ENCODE data around the gene KIAA2012. TPM values are rescaled to one million over a fixed set of nuclear protein-coding genes. Genes with fewer than 3 reads are reported as not detected.
A peak's percentile ranks its signal among the peaks of the same experiment; 100 is the strongest.

The KIAA2012 gene
- total RNA-seq, 1 donor from 2014 or later: not detected

GRCh38 chr2:202098291-202098690, 25.2 kb downstream of the KIAA2012 start:
- Mint-ChIP-seq H3K27me3 (ENCODE audit: unreplicated experiment) (no peaks in the 10 kb centered on the region), H3K36me3 (ENCODE audit: unreplicated experiment) (peaks cover 4% of the 10 kb centered on the region), H3K4me3 (ENCODE audit: unreplicated experiment) (no peak overlapping the region), H3K9me3 (ENCODE audit: unreplicated experiment) (peaks cover 2% of the 10 kb centered on the region), H3K4me1 (ENCODE audit: low read depth, unreplicated experiment) (peaks cover 28% of the 10 kb centered on the region), H3K27ac (ENCODE audit: unreplicated experiment) (no peak overlapping the region)
- no peak for DNase-seq
- TF ChIP-seq, protein P1, sequence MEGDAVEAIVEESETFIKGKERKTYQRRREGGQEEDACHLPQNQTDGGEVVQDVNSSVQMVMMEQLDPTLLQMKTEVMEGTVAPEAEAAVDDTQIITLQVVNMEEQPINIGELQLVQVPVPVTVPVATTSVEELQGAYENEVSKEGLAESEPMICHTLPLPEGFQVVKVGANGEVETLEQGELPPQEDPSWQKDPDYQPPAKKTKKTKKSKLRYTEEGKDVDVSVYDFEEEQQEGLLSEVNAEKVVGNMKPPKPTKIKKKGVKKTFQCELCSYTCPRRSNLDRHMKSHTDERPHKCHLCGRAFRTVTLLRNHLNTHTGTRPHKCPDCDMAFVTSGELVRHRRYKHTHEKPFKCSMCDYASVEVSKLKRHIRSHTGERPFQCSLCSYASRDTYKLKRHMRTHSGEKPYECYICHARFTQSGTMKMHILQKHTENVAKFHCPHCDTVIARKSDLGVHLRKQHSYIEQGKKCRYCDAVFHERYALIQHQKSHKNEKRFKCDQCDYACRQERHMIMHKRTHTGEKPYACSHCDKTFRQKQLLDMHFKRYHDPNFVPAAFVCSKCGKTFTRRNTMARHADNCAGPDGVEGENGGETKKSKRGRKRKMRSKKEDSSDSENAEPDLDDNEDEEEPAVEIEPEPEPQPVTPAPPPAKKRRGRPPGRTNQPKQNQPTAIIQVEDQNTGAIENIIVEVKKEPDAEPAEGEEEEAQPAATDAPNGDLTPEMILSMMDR (IDR thresholded peaks at IDR 0.05; ENCODE audit: partially characterized antibody, unreplicated experiment): no peak

DNA sequence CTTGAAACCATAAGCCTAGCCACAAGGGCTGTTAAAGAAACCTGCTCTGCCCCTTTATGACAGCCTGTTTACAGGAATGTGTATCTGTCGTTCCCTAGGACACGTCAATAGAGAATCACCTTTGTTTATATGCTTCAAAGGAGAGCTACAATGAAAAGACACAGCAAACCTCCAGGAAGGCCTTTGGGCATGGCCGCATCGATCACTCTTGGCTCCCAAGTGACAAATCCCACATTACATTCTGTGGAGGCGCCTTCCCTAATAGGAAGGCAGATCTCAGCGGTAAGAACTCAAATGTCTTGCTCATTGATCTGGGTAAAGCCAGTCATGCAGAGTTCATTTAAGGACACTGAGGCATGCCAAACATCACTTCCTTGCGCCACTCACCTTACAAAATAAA, 26.5 kb downstream of the KIAA2012 start:
- TF ChIP-seq, protein P1 (IDR thresholded peaks at IDR 0.05; ENCODE audit: partially characterized antibody, unreplicated experiment): no peak
- peak overlapping the region; percentile 36 for H3K27ac Mint-ChIP-seq (ENCODE audit: unreplicated experiment)
- H3K9me3 Mint-ChIP-seq (ENCODE audit: unreplicated experiment): peaks cover 2% of the 10 kb centered on the region
- H3K4me3 Mint-ChIP-seq (ENCODE audit: unreplicated experiment): no peak overlapping the region
- H3K36me3 Mint-ChIP-seq (ENCODE audit: unreplicated experiment): peaks cover 4% of the 10 kb centered on the region
- DNase-seq: no peak
- H3K4me1 Mint-ChIP-seq (ENCODE audit: low read depth, unreplicated experiment): peaks cover 28% of the 10 kb centered on the region
- no peaks in the 10 kb centered on the region for H3K27me3 Mint-ChIP-seq (ENCODE audit: unreplicated experiment)

- Mint-ChIP-seq H3K27ac (ENCODE audit: unreplicated experiment) (no peak overlapping the region), H3K9me3 (ENCODE audit: unreplicated experiment) (peaks cover 2% of the 10 kb centered on the region), H3K4me3 (ENCODE audit: unreplicated experiment) (no peak overlapping the region), H3K27me3 (ENCODE audit: unreplicated experiment) (no peaks in the 10 kb centered on the region), H3K36me3 (ENCODE audit: unreplicated experiment) (peaks cover 4% of the 10 kb centered on the region), H3K4me1 (ENCODE audit: low read depth, unreplicated experiment) (peaks cover 28% of the 10 kb centered on the region)
- DNase-seq: no peak
- TF ChIP-seq, protein P1 (IDR thresholded peaks at IDR 0.05; ENCODE audit: partially characterized antibody, unreplicated experiment): no peak
These were observed 27.1 kb downstream of the KIAA2012 start for GRCh38 chr2:202100176-202100575.

GRCh38 chr2:202101026-202101579, 28.0 kb downstream of the KIAA2012 start:
- H3K27me3 Mint-ChIP-seq (ENCODE audit: unreplicated experiment): no peaks in the 10 kb centered on the region
- no peak overlapping the region for H3K4me3 Mint-ChIP-seq (ENCODE audit: unreplicated experiment)
- H3K36me3 Mint-ChIP-seq (ENCODE audit: unreplicated experiment): peaks cover 4% of the 10 kb centered on the region
- peaks cover 2% of the 10 kb centered on the region for H3K9me3 Mint-ChIP-seq (ENCODE audit: unreplicated experiment)
- H3K27ac Mint-ChIP-seq (ENCODE audit: unreplicated experiment): no peak overlapping the region
- TF ChIP-seq, protein P1 (IDR thresholded peaks at IDR 0.05; ENCODE audit: partially characterized antibody, unreplicated experiment): no peak
- no peak for DNase-seq
- peaks cover 30% of the 10 kb centered on the region for H3K4me1 Mint-ChIP-seq (ENCODE audit: low read depth, unreplicated experiment)

DNA sequence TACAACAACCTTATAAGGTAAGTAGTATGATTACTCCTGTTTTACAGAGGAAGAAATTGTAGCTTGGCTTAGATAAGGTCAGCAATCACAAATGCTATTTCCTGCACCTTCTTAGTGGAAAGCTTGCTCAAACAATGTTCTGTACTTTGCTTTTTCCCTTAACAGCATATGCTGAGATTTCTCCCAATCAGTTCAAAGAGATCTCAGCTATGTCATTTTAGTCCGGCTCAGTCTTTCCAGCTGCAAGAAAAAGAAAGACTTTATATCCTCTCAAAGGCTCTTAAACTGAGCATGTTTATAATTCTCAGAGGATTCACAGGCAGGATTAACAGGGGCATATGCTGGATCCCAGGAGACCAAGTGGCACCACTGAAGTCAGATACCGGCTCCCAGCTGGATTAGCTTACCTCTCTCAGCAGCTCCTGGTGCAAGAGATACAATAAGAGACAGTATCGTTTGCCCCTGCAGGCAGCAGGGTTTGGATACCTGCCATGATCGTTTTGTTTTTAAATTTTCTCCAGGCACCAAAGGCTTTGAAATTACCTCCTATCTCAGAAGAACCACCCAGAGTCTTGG, 29.5 kb downstream of the KIAA2012 start:
- Mint-ChIP-seq H3K27me3 (ENCODE audit: unreplicated experiment) (no peaks in the 10 kb centered on the region), H3K4me3 (ENCODE audit: unreplicated experiment) (no peak overlapping the region), H3K27ac (ENCODE audit: unreplicated experiment) (peak overlapping the region; percentile 82), H3K36me3 (ENCODE audit: unreplicated experiment) (no peaks in the 10 kb centered on the region), H3K9me3 (ENCODE audit: unreplicated experiment) (no peaks in the 10 kb centered on the region), H3K4me1 (ENCODE audit: low read depth, unreplicated experiment) (peaks cover 29% of the 10 kb centered on the region)
- TF ChIP-seq, protein P1 (IDR thresholded peaks at IDR 0.05; ENCODE audit: partially characterized antibody, unreplicated experiment): no peak
- no peak for DNase-seq

Data from glutamatergic neuron (in vitro differentiated cells).